ENCODE measurements around the gene TRIO.

The TRIO gene

GRCh38 chr5:14469551-14470377 is 326.6 kb downstream of the TRIO start:
- no peak for TF ChIP-seq CTCF (IDR thresholded peaks at IDR 0.05; ENCODE audit: insufficient read depth, low read length, poor library complexity, severe bottlenecking)
- Histone ChIP-seq H3K4me3 (replicated peaks; ENCODE audit: low read depth, low read length) (no peak overlapping the region), H3K36me3 (ENCODE audit: control insufficient read depth, insufficient read depth, low read length) (peaks cover 27% of the 10 kb centered on the region), H3K27me3 (replicated peaks; ENCODE audit: control insufficient read depth, insufficient read depth, low read length) (no peaks in the 10 kb centered on the region)
- DNase-seq (ENCODE audit: extremely low read depth, insufficient read length) = no peak

- no peak for TF ChIP-seq CTCF (IDR thresholded peaks at IDR 0.05; ENCODE audit: insufficient read depth, low read length, poor library complexity, severe bottlenecking)
- Histone ChIP-seq H3K4me3 (replicated peaks; ENCODE audit: low read depth, low read length) (no peak overlapping the region), H3K27me3 (replicated peaks; ENCODE audit: control insufficient read depth, insufficient read depth, low read length) (no peaks in the 10 kb centered on the region), H3K36me3 (ENCODE audit: control insufficient read depth, insufficient read depth, low read length) (peaks cover 23% of the 10 kb centered on the region)
- no peak for DNase-seq (ENCODE audit: extremely low read depth, insufficient read length)
Observed at GRCh38 chr5:14471507-14471906, 328.4 kb downstream of the TRIO start.

- H3K4me3 ChIP-seq (replicated peaks; ENCODE audit: low read depth, low read length) = no peak overlapping the region
- no peak for DNase-seq (ENCODE audit: extremely low read depth, insufficient read length)
- H3K36me3 ChIP-seq (ENCODE audit: control insufficient read depth, insufficient read depth, low read length) = peaks cover 27% of the 10 kb centered on the region
Observed at GRCh38 chr5:14472986-14473567, 329.9 kb downstream of the TRIO start.

GRCh38 chr5:14475045-14475444 is 331.9 kb downstream of the TRIO start:
- H3K27me3 ChIP-seq (replicated peaks; ENCODE audit: control insufficient read depth, insufficient read depth, low read length) = no peaks in the 10 kb centered on the region
- DNase-seq (ENCODE audit: extremely low read depth, insufficient read length) = no peak
- peaks cover 25% of the 10 kb centered on the region for H3K36me3 ChIP-seq (ENCODE audit: control insufficient read depth, insufficient read depth, low read length)

More at GRCh38 chr5:14472986-14473567, 329.9 kb downstream of the TRIO start:
- no peaks in the 10 kb centered on the region for H3K27me3 ChIP-seq (replicated peaks; ENCODE audit: control insufficient read depth, insufficient read depth, low read length)
- TF ChIP-seq CTCF (IDR thresholded peaks at IDR 0.05; ENCODE audit: insufficient read depth, low read length, poor library complexity, severe bottlenecking) = no peak

GRCh38 chr5:14476786-14477435 is 333.8 kb downstream of the TRIO start:
- H3K36me3 ChIP-seq (ENCODE audit: control insufficient read depth, insufficient read depth, low read length) = peaks cover 34% of the 10 kb centered on the region
- no peak for TF ChIP-seq CTCF (IDR thresholded peaks at IDR 0.05; ENCODE audit: insufficient read depth, low read length, poor library complexity, severe bottlenecking)

More at GRCh38 chr5:14475045-14475444, 331.9 kb downstream of the TRIO start:
- H3K4me3 ChIP-seq (replicated peaks; ENCODE audit: low read depth, low read length) = no peak overlapping the region
- TF ChIP-seq CTCF (IDR thresholded peaks at IDR 0.05; ENCODE audit: insufficient read depth, low read length, poor library complexity, severe bottlenecking) = no peak

More at GRCh38 chr5:14476786-14477435, 333.8 kb downstream of the TRIO start:
- H3K27me3 ChIP-seq (replicated peaks; ENCODE audit: control insufficient read depth, insufficient read depth, low read length) = no peaks in the 10 kb centered on the region
- H3K4me3 ChIP-seq (replicated peaks; ENCODE audit: low read depth, low read length) = no peak overlapping the region
- no peak for DNase-seq (ENCODE audit: extremely low read depth, insufficient read length)
